RKO (cell line): Measurements from ENCODE around the gene GLTPD2.
A peak's percentile ranks its signal among the peaks of the same experiment; 100 is the strongest.
"Not testable (repeated sequence)": the region's sequence is repeated elsewhere in the genome, so short reads cannot be mapped to it uniquely, and the experiment has no call there.

Experiments used
- DNase-seq: peaks from one replicate; pipeline ENCODE4 v3.0.0-alpha.2; 2016; ENCODE audit warnings: low spot score

The GLTPD2 gene

GRCh38 chr17:4808378-4808767 lies 19.6 kb downstream of the GLTPD2 start:
- no peak for DNase-seq

- no peak for DNase-seq
These were observed 22.0 kb downstream of the GLTPD2 start for GRCh38 chr17:4810696-4811290.

DNA sequence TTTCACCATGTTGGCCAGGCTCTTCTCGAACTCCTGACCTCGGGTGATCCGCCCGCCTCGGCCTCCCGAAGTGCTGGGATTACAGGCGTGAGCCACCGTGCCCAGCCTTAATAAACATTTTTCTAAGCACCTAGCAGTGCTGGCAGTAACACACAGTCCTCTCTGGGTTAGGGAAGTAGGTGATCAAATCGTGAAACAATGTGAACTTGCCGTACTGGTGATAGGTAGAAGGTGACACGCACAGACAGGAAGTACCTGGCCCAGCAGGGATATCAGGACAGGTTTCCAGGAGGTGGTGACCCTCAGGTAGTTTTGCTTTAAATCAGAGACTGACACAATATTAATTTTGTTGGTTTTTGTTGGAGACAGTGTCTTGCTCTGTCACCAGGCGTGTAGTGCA lies 22.7 kb downstream of the GLTPD2 start:
- DNase-seq = no peak

GRCh38 chr17:4812690-4813089 lies 23.9 kb downstream of the GLTPD2 start:
- DNase-seq = no peak

- DNase-seq = no peak
These were observed 26.4 kb downstream of the GLTPD2 start for GRCh38 chr17:4815043-4815675.

- no peak for DNase-seq
These were observed 28.1 kb downstream of the GLTPD2 start for GRCh38 chr17:4816826-4817225.

- DNase-seq = no peak
These were observed 29.5 kb downstream of the GLTPD2 start for GRCh38 chr17:4818276-4818675.

- DNase-seq = no peak
These were observed 34.1 kb downstream of the GLTPD2 start for GRCh38 chr17:4822835-4823234.

DNA sequence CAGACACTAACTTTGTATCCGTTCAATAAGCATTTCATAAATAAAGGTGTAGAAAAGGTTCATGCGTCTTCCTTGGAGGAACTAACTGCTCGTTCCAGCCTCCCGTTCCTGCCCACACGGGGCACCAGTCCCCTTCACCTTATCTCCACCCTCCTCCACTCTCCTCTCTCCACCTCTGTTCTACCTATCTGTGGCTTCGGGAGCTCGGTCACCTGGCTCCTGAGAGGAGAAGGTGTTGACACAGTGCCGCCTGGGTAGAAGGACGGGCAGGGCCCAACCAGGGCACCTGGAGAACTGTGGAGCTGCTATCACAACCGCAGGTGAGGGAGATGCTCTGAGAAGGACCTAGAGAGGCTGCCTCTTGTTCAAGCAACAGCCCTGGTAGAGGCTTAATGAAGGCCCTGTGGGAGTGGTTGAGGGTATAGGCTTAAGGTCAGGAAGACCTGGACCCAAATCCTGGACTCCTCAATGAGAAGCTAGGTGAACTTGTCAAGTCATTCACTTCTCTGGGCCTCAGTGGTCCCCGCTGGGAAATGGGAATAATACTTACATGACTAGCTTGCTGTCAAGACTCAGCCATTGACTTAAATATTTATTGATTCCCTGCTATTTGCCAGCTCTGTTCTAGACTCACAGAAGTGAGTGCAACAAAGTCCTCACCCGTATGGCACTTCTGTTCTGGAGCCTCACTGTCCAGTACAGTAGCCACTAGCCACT lies 34.8 kb downstream of the GLTPD2 start:
- no peak for DNase-seq

DNA sequence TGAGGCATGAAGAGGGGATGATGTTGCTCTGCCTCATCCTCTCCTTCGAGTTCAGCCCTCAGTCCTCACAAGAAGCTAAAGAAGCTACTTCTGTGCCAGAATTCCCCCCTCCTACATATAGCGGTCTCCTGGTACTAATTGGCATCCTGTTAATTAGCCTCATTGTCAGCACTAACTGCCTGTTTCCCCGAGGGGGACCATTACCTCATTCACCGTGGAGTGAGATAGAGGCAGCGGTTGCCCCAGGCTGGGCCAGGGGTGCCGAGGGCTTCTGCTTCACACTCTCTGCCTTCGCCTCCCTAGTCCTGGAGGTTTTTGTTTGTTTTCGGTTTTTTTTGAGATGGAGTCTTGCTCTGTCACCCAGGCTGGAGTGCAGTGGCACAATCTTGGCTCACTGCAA lies 38.6 kb downstream of the GLTPD2 start:
- no peak for DNase-seq

DNA sequence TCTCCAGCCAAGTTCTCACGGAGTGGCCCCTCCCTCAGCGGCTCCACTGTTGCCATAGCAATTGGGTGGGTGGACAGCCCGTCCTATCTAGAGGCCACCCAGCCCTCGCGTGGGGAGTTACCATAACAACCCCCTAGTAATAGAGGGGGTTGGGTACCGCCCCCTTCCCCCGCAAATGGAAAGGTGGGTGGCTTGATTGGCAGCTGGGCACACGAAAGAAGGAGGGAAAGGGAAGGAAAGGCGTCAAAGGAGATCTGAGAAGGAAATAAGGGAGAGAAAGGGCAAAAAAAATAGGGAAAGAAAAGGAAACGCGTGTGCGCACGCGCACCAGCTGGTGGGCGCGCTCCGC lies 44.0 kb downstream of the GLTPD2 start:
- not testable (repeated sequence) for DNase-seq

DNA sequence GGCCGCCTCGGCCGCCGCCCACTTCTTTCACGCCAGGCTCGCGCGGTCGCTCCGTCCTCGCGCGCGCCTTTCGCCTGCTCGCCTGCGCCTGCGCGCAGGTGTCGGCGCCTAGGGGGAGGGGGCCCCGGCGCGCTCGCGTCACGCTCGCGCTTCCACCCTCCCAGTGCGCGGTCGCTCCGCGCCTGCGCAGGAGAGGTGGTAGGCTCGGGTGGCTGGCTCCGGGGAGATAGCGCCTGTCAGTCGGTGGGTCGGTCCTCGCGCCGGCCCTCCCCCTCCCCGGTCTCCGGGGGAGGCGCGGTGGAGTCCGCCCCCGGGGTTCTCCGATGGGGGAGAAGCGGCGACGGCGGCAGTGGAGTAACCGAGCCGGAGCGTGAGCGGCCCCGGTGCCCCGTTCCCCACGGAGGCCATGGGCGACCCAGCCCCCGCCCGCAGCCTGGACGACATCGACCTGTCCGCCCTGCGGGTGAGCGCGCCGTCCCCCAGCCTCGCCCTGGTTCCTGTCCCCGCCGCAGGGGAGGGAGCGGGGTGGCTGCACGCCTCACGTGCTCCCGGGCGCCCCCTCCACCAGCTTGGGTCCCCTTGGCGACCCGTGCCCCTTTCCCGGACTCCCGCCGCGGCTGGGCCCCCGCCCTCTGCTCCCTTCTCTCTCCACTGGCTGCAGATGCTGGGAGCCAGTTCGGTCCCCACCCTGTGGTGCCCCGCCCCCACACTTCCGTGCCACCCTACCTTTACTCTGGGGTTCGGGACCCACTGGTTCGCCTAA lies 44.6 kb downstream of the GLTPD2 start, which contains the start of gene MINK1:
Gene MINK1 (plus strand): TSS at position 163 of the 763 bp plus-strand sequence. CDS start 244 bp downstream, at position 407.
- peak; percentile 94 for DNase-seq

DNA sequence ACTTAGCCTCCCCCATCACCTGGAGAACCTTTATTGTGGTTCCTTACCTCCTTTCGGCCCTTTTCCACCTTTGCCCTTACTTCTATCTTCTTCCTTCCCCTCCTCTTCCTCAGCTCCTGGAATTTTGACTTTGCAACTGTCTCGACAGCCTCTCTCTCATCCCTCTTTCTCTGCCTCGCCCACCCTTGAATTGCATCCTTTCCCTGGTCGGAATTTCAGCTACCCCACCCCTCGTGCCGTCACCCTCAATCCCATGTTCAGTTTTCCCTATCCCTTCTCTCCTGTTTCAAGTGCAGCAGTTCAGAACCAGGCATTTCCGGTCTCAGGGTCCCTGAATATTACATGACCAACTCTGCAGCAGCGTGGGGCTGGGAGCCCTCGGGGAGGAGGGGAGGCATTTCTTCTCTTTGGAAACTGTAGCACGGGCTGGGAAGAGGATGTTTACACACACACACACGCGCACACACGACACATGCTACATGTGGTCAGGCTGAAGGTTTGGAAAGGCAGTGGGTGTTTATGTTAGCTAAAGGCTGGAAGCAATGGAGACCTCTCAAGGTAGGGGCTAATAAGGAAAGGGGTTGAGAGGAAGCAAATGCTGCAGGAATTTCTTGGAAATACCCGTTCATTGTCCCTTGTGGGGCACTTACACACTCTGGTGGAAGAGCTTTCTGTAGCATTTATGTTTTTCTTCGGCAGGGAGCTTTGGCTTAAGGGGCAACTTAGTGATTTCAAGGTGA lies 45.3 kb downstream of the GLTPD2 start:
- DNase-seq = peak; percentile 67

DNA sequence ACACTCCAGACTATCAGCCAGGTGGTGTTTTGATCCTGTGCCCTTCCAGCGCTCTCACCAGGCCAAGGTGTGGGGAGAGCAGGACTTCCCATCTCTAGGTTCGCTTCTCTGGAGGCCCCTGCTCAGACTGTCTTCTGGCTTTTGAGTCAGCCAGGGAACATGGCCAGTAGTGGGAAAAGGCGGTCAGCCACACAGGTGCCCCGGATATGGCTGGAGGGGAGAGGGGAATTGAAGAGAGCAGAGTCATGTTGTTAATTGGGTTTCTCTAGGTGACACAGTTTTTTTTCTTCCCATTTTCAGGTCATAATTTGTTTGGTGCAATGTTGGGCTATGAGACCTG lies 45.9 kb downstream of the GLTPD2 start:
- peak; percentile 28 for DNase-seq

- DNase-seq = no peak
These were observed 47.5 kb downstream of the GLTPD2 start for GRCh38 chr17:4836221-4836620.

GRCh38 chr17:4837471-4838308 lies 48.9 kb downstream of the GLTPD2 start:
- DNase-seq = no peak

DNA sequence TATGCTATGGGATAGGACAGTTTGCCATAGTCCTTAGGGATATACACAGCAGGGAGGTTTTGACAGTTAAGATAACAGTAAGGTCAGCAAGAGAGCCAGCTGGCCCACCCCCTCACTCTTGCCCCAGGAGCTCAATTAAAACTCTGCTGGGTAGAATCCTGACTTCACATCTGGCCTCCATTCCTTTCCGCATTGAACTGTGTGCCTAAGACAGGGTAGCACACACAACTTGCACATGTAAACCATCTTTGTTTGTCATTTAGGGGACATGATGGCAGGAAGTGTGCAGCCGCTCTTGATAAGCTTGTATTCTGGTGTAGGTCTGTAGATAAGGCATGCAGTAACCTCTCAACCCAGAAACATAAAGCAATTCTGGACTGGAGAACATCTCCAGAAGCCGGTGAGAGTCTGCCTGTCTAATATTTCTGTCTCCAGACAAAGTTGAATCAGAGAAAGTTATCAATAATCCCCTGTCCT lies 49.6 kb downstream of the GLTPD2 start:
- DNase-seq = no peak

DNA sequence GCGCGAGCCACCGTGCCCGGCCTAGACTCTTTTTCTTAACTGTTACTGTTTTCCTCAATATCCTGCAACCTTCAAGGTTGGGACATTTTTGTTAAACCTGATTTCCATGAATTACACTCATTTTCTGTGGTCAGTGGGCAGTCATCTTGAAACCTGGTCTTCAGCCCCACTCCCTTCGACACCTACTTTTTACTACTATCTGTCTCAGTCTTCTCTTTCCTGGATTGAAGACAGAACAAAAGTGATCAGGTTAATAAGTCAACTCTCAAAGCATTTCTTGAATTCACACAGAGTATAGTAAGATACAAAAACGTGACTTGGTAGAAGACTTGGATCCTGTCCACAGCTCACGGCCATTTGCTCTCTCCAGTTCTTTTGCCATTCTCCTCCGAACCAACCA lies 50.5 kb downstream of the GLTPD2 start:
- DNase-seq = no peak
